Measurements from ENCODE around the gene MAP3K13. TPM values are rescaled to one million over a fixed set of nuclear protein-coding genes. Genes with fewer than 3 reads are reported as not detected.

The MAP3K13 gene
- total and polyA plus RNA-seq, 10 donors = 13.2 to 20.9 (median 16.3) TPM

- intact Hi-C loops (cut with DNase I; ENCODE audit: low total_unique reads) = no loop called here
- DNase-seq = no peak
- Histone ChIP-seq H3K27me3 (replicated peaks in 1 of 7) (no peaks in the 10 kb centered on the region), H3K9me3 (no peaks in the 10 kb centered on the region), H3K27ac (no peak overlapping the region), H3K36me3 (no peaks in the 10 kb centered on the region), H3K4me1 (no peaks in the 10 kb centered on the region), H3K4me3 (no peak overlapping the region)
- WGBS, 5 donors = 83 to 92% (median 88%) methylated on average over 6 of the region's 6 CpGs
- TF ChIP-seq CTCF (IDR thresholded peaks at IDR 0.05 in 8 of 11, conservative IDR thresholded peaks at IDR 0.05 in 3 of 11) = no peak
These were observed 58.8 kb downstream of the MAP3K13 start for GRCh38 chr3:185421577-185422232.

GRCh38 chr3:185422677-185423076 lies 59.7 kb downstream of the MAP3K13 start:
- Histone ChIP-seq H3K27ac (no peak overlapping the region), H3K4me3 (no peak overlapping the region), H3K9me3 (no peaks in the 10 kb centered on the region), H3K4me1 (no peaks in the 10 kb centered on the region), H3K27me3 (replicated peaks in 1 of 7) (no peaks in the 10 kb centered on the region), H3K36me3 (no peaks in the 10 kb centered on the region)
- no peak for TF ChIP-seq POLR2AphosphoS5 (IDR thresholded peaks at IDR 0.05)
- TF ChIP-seq POLR2A (IDR thresholded peaks at IDR 0.05) = no peak
- no peak for TF ChIP-seq CTCF (IDR thresholded peaks at IDR 0.05 in 8 of 11, conservative IDR thresholded peaks at IDR 0.05 in 3 of 11)
- DNase-seq = no peak
- intact Hi-C loops (cut with DNase I; ENCODE audit: low total_unique reads) = no loop called here
- 88 to 96% (median 94%) methylated on average over 4 of the region's 4 CpGs for WGBS, 5 donors

- 44 to 65% (median 54%) methylated on average over 3 of the region's 3 CpGs for WGBS, 5 donors
- Histone ChIP-seq H3K4me3 (no peak overlapping the region), H3K27ac (no peak overlapping the region), H3K4me1 (no peaks in the 10 kb centered on the region), H3K36me3 (no peaks in the 10 kb centered on the region), H3K9me3 (no peaks in the 10 kb centered on the region), H3K27me3 (replicated peaks in 1 of 7) (no peaks in the 10 kb centered on the region)
- DNase-seq = no peak
- TF ChIP-seq POLR2AphosphoS5 (IDR thresholded peaks at IDR 0.05) (no peak), CTCF (IDR thresholded peaks at IDR 0.05 in 8 of 11, conservative IDR thresholded peaks at IDR 0.05 in 3 of 11) (no peak)
- intact Hi-C loops (cut with DNase I; ENCODE audit: low total_unique reads) = no loop called here
These were observed 60.2 kb downstream of the MAP3K13 start for GRCh38 chr3:185423178-185423577.

- Histone ChIP-seq H3K4me1 (no peaks in the 10 kb centered on the region), H3K36me3 (no peaks in the 10 kb centered on the region), H3K27ac (no peak overlapping the region), H3K27me3 (replicated peaks in 1 of 7) (no peaks in the 10 kb centered on the region), H3K9me3 (no peaks in the 10 kb centered on the region), H3K4me3 (no peak overlapping the region)
- TF ChIP-seq POLR2AphosphoS5 (IDR thresholded peaks at IDR 0.05) (no peak), CTCF (IDR thresholded peaks at IDR 0.05 in 8 of 11, conservative IDR thresholded peaks at IDR 0.05 in 3 of 11) (no peak), POLR2A (IDR thresholded peaks at IDR 0.05) (no peak)
- DNase-seq = no peak
- WGBS, 5 donors = 85 to 97% (median 93%) methylated on average over 1 of the region's 1 CpG
- intact Hi-C loops (cut with DNase I; ENCODE audit: low total_unique reads) = no loop called here
These were observed 61.5 kb downstream of the MAP3K13 start for GRCh38 chr3:185424435-185424834.
